CD4-positive, alpha-beta T cell treated with Interleukin-17A for 4 hours (primary cell): ENCODE results near the gene INPP4B.

Source experiments
- DNase-seq: peaks from one replicate; pipeline ENCODE4 v3.0.0-alpha.2; 2020; ENCODE audit warnings: mixed read lengths

The INPP4B gene

GRCh38 chr4:142194905-142195304, 651.2 kb downstream of the INPP4B start:
- no peak for DNase-seq

GRCh38 chr4:142191901-142192300, 654.2 kb downstream of the INPP4B start:
- DNase-seq, result no peak

- no peak for DNase-seq
These were observed 665.1 kb downstream of the INPP4B start for GRCh38 chr4:142181021-142181420.

GRCh38 chr4:142169216-142169615, 676.9 kb downstream of the INPP4B start:
- no peak for DNase-seq

GRCh38 chr4:142168181-142168580, 677.9 kb downstream of the INPP4B start:
- no peak for DNase-seq

GRCh38 chr4:142164767-142165500, 681.2 kb downstream of the INPP4B start:
- no peak for DNase-seq

- DNase-seq, result no peak
These were observed 685.0 kb downstream of the INPP4B start for GRCh38 chr4:142161086-142161485.

- no peak for DNase-seq
These were observed 685.6 kb downstream of the INPP4B start for GRCh38 chr4:142160509-142160908.

GRCh38 chr4:142158980-142159379, 687.1 kb downstream of the INPP4B start:
- DNase-seq, result no peak

- no peak for DNase-seq
These were observed 689.8 kb downstream of the INPP4B start for GRCh38 chr4:142156256-142156655.

GRCh38 chr4:142155347-142155746, 690.8 kb downstream of the INPP4B start:
- DNase-seq, result no peak

GRCh38 chr4:142150483-142150882, 695.6 kb downstream of the INPP4B start:
- no peak for DNase-seq

- no peak for DNase-seq
These were observed 701.3 kb downstream of the INPP4B start for GRCh38 chr4:142144813-142145212.

GRCh38 chr4:142142366-142143054, 703.6 kb downstream of the INPP4B start:
- no peak for DNase-seq

- DNase-seq, result no peak
These were observed 704.9 kb downstream of the INPP4B start for GRCh38 chr4:142141224-142141623.

- no peak for DNase-seq
These were observed 715.4 kb downstream of the INPP4B start for GRCh38 chr4:142130666-142131065.

- no peak for DNase-seq
These were observed 716.2 kb downstream of the INPP4B start for GRCh38 chr4:142129931-142130330.

- no peak for DNase-seq
These were observed 716.6 kb downstream of the INPP4B start for GRCh38 chr4:142129473-142129872.

GRCh38 chr4:142128529-142128928, 717.6 kb downstream of the INPP4B start:
- peak; percentile 20 for DNase-seq

GRCh38 chr4:142126890-142127497, 719.1 kb downstream of the INPP4B start:
- DNase-seq, result peak; percentile 74

- DNase-seq, result no peak
These were observed 721.2 kb downstream of the INPP4B start for GRCh38 chr4:142124874-142125273.

GRCh38 chr4:142121448-142122350, 724.4 kb downstream of the INPP4B start:
- no peak for DNase-seq

- no peak for DNase-seq
These were observed 725.2 kb downstream of the INPP4B start for GRCh38 chr4:142120921-142121320.
